AG04450 (cell line): ENCODE data around the gene C10orf67. TPM values are rescaled to one million over a fixed set of nuclear protein-coding genes. Genes with fewer than 3 reads are reported as not detected.
"Not testable (repeated sequence)": the region's sequence is repeated elsewhere in the genome, so short reads cannot be mapped to it uniquely, and the experiment has no call there.

Experiments
- CTCF ChIA-PET: fragments of 300-600, 350-600 bp; formaldehyde crosslinking; extraction: SDS; loops from one replicate; lab custom pipeline; 2022; ENCODE audit warnings: antibody characterized with exemption, inconsistent platforms; lab: Charles Lee
- POLR2A ChIA-PET: fragments of 350-600 bp; formaldehyde crosslinking; extraction: SDS; loops from one replicate; lab custom pipeline; 2021; ENCODE audit warnings: antibody characterized with exemption, inconsistent platforms; lab: Yijun Ruan, JAX
- DNase-seq: peaks from one replicate; pipeline ENCODE4 v3.0.0-alpha.2; 2011; ENCODE audit warnings: low read depth, low spot score
- H3K27ac ChIP-seq: one replicate; pipeline ENCODE4 v1.5.1; 2012; ENCODE audit warnings: low read depth, low read length, control low read depth
- H3K27me3 ChIP-seq: one replicate; pipeline ENCODE4 v1.6.0; 2012; ENCODE audit warnings: low read length; ENCODE audit not compliant: control insufficient read depth, insufficient read depth
- H3K4me3 ChIP-seq: 2 replicates; pipeline ENCODE4 v1.5.1; 2011; ENCODE audit warnings: mild to moderate bottlenecking, low read depth, low read length, control low read depth
- H3K9me3 ChIP-seq: 2 replicates; pipeline ENCODE4 v1.5.1; 2012; ENCODE audit warnings: low read length; ENCODE audit not compliant: control insufficient read depth, insufficient read depth
- CTCF ChIP-seq: IDR thresholded peaks from 2 replicates; pipeline ENCODE4 v1.5.1; 2011; ENCODE audit warnings: low read depth, low read length, control low read depth, inconsistent platforms
- polyA plus RNA-seq: library from polyadenylated mRNA; depleted of rRNA; stranded (reverse); fragments of >200 nt; gene quantifications from 2 replicates; pipeline ENCODE4 v1.2.3, GENCODE V29; 2011

Gene C10orf67
- polyA plus RNA-seq, 1 experiment, result 0.14 TPM

- no peak overlapping the region for H3K4me3 ChIP-seq
- POLR2A ChIA-PET, result no interaction called here
- peaks cover 2% of the 10 kb centered on the region for H3K27me3 ChIP-seq
- TF ChIP-seq CTCF, result no peak
- DNase-seq, result no peak
- CTCF ChIA-PET, result interaction anchor here (0.8 to 1.9 kb wide), 2 partner anchors 13 to 249 kb away, joined by 4 to 6 read pairs; no protein-coding TSS in a partner anchor
- H3K27ac ChIP-seq, result no peak overlapping the region
- no peaks in the 10 kb centered on the region for H3K9me3 ChIP-seq
Observed at GRCh38 chr10:23281044-23281433, 63.6 kb downstream of the C10orf67 start.

GRCh38 chr10:23280419-23281043, 64.1 kb downstream of the C10orf67 start:
- Histone ChIP-seq H3K27me3 (peaks cover 2% of the 10 kb centered on the region), H3K27ac (no peak overlapping the region), H3K4me3 (no peak overlapping the region), H3K9me3 (no peaks in the 10 kb centered on the region)
- DNase-seq, result no peak
- ChIA-PET POLR2A (no interaction called here), CTCF (interaction anchor here (0.8 to 1.9 kb wide), 2 partner anchors 14 to 249 kb away, joined by 4 to 6 read pairs; no protein-coding TSS in a partner anchor)
- no peak for TF ChIP-seq CTCF

- ChIA-PET CTCF (no interaction called here), POLR2A (no interaction called here)
- DNase-seq, result no peak
Observed at GRCh38 chr10:23275355-23275754, 69.2 kb downstream of the C10orf67 start.

GRCh38 chr10:23274179-23274578, 70.4 kb downstream of the C10orf67 start:
- CTCF ChIA-PET, POLR2A ChIA-PET, H3K27ac ChIP-seq, H3K27me3 ChIP-seq, H3K4me3 ChIP-seq, DNase-seq, H3K9me3 ChIP-seq: not testable (repeated sequence)

More at GRCh38 chr10:23275355-23275754, 69.2 kb downstream of the C10orf67 start:
- H3K9me3 ChIP-seq, result no peaks in the 10 kb centered on the region
- no peak overlapping the region for H3K4me3 ChIP-seq
- H3K27me3 ChIP-seq, result no peaks in the 10 kb centered on the region
- no peak for TF ChIP-seq CTCF
- no peak overlapping the region for H3K27ac ChIP-seq

- ChIA-PET POLR2A (no interaction called here), CTCF (no interaction called here)
- Histone ChIP-seq H3K27me3 (no peaks in the 10 kb centered on the region), H3K27ac (no peak overlapping the region), H3K4me3 (no peak overlapping the region), H3K9me3 (no peaks in the 10 kb centered on the region)
- DNase-seq, result no peak
- TF ChIP-seq CTCF, result no peak
Observed at GRCh38 chr10:23270531-23270930, 74.1 kb downstream of the C10orf67 start.
